Measurements from ENCODE around the gene SEMA6D. TPM values are rescaled to one million over a fixed set of nuclear protein-coding genes. Genes with fewer than 3 reads are reported as not detected.
A peak's percentile ranks its signal among the peaks of the same experiment; 100 is the strongest.

The SEMA6D gene
- total RNA-seq, 1 experiment from 2014 or later: 0.91 TPM

- intact Hi-C loops (cut with micrococcal nuclease): no loop called here
- no peak overlapping the region for H3K4me2 ChIP-seq (ENCODE audit: low read length)
- H3K9me2 ChIP-seq (replicated peaks; ENCODE audit: low read length): no peaks in the 10 kb centered on the region
- no peaks in the 10 kb centered on the region for H3K27me3 ChIP-seq (ENCODE audit: low read length)
- ChIA-PET POLR2A (ENCODE audit: unreplicated experiment) (no interaction called here), CTCF (no interaction called here)
- no peaks in the 10 kb centered on the region for H3F3A ChIP-seq (ENCODE audit: low read length, unreplicated experiment)
- TF ChIP-seq CTCF (conservative IDR thresholded peaks at IDR 0.05; ENCODE audit: low read depth, low read length): no peak
- no peaks in the 10 kb centered on the region for H3K9me3 ChIP-seq (ENCODE audit: low read length)
- no peak overlapping the region for H3K27ac ChIP-seq (ENCODE audit: low read length)
- H3K4me1 ChIP-seq (ENCODE audit: insufficient read depth, low read length): peaks cover 4% of the 10 kb centered on the region; the same call in 1 of the 2 replicates
- no peaks in the 10 kb centered on the region for H3K79me2 ChIP-seq (ENCODE audit: low read length)
- H2AFZ ChIP-seq (ENCODE audit: low read length): no peak overlapping the region
- H4K20me1 ChIP-seq (ENCODE audit: low read length): no peaks in the 10 kb centered on the region
- DNase-seq: no peak
- no peak for ATAC-seq
- H3K4me3 ChIP-seq (ENCODE audit: low read length): no peak overlapping the region
- no peak overlapping the region for H3K9ac ChIP-seq (ENCODE audit: low read length)
- BruUV-seq (replicated peaks): no TSS peak
- no peaks in the 10 kb centered on the region for H3K36me3 ChIP-seq (ENCODE audit: low read depth, low read length)
Measured at GRCh38 chr15:47802216-47802615, 84.9 kb downstream of the SEMA6D start.

GRCh38 chr15:47803767-47804166 lies 86.5 kb downstream of the SEMA6D start:
- Histone ChIP-seq H3K9me3 (ENCODE audit: low read length) (no peaks in the 10 kb centered on the region), H3K79me2 (ENCODE audit: low read length) (no peaks in the 10 kb centered on the region), H3K27me3 (ENCODE audit: low read length) (no peaks in the 10 kb centered on the region), H4K20me1 (ENCODE audit: low read length) (no peaks in the 10 kb centered on the region), H3K4me3 (ENCODE audit: low read length) (no peak overlapping the region), H3K9ac (ENCODE audit: low read length) (no peak overlapping the region), H3K4me1 (ENCODE audit: insufficient read depth, low read length) (peaks cover 4% of the 10 kb centered on the region; the same call in 1 of the 2 replicates), H3K36me3 (ENCODE audit: low read depth, low read length) (no peaks in the 10 kb centered on the region), H3K4me2 (ENCODE audit: low read length) (0 out of 2 replicates have a peak overlapping the region, but pooled peaks have one; percentile 26), H3K27ac (ENCODE audit: low read length) (no peak overlapping the region), H2AFZ (ENCODE audit: low read length) (no peak overlapping the region), H3F3A (ENCODE audit: low read length, unreplicated experiment) (no peaks in the 10 kb centered on the region), H3K9me2 (replicated peaks; ENCODE audit: low read length) (no peaks in the 10 kb centered on the region)
- CTCF ChIA-PET: no interaction called here
- POLR2A ChIA-PET (ENCODE audit: unreplicated experiment): no interaction called here
- intact Hi-C loops (cut with micrococcal nuclease): no loop called here
- DNase-seq (no peak), ATAC-seq (0 out of 2 replicates have a peak, but pooled peaks have one; percentile 15)
- BruUV-seq (replicated peaks): no TSS peak
- TF ChIP-seq CTCF (conservative IDR thresholded peaks at IDR 0.05; ENCODE audit: low read depth, low read length): no peak
- no peak for TF ChIP-seq EZH2 (IDR thresholded peaks at IDR 0.05; ENCODE audit: low read length, unreplicated experiment)
- no peak for TF ChIP-seq EZH2phosphoT487 (IDR thresholded peaks at IDR 0.05; ENCODE audit: borderline replicate concordance, low read length)

- H3K9me3 ChIP-seq (ENCODE audit: low read length): no peaks in the 10 kb centered on the region
- no peaks in the 10 kb centered on the region for H3K9me2 ChIP-seq (replicated peaks; ENCODE audit: low read length)
- ChIA-PET POLR2A (ENCODE audit: unreplicated experiment) (no interaction called here), CTCF (no interaction called here)
- TF ChIP-seq EZH2 (IDR thresholded peaks at IDR 0.05; ENCODE audit: low read length, unreplicated experiment) (no peak), EZH2phosphoT487 (IDR thresholded peaks at IDR 0.05; ENCODE audit: borderline replicate concordance, low read length) (no peak)
- H3K36me3 ChIP-seq (ENCODE audit: low read depth, low read length): no peaks in the 10 kb centered on the region
- H3K27ac ChIP-seq (ENCODE audit: low read length): no peak overlapping the region
- H3K4me3 ChIP-seq (ENCODE audit: low read length): no peak overlapping the region
- H3K4me1 ChIP-seq (ENCODE audit: insufficient read depth, low read length): peaks cover 4% of the 10 kb centered on the region; the same call in 1 of the 2 replicates
- no peaks in the 10 kb centered on the region for H4K20me1 ChIP-seq (ENCODE audit: low read length)
- ATAC-seq (no peak), DNase-seq (no peak)
- H3K27me3 ChIP-seq (ENCODE audit: low read length): no peaks in the 10 kb centered on the region
- H3K79me2 ChIP-seq (ENCODE audit: low read length): no peaks in the 10 kb centered on the region
- no peaks in the 10 kb centered on the region for H3F3A ChIP-seq (ENCODE audit: low read length, unreplicated experiment)
- no peak overlapping the region for H3K4me2 ChIP-seq (ENCODE audit: low read length)
- no peak overlapping the region for H3K9ac ChIP-seq (ENCODE audit: low read length)
- intact Hi-C loops (cut with micrococcal nuclease): no loop called here
- no TSS peak for BruUV-seq (replicated peaks)
- no peak overlapping the region for H2AFZ ChIP-seq (ENCODE audit: low read length)
Measured at GRCh38 chr15:47804733-47805132, 87.4 kb downstream of the SEMA6D start.
